Nucleus accumbens (tissue), 56 donors: ENCODE results near the gene HMCN2.
A peak's percentile ranks its signal among the peaks of the same experiment; 100 is the strongest.

Source experiments
- DNase-seq, 56 donors: peaks; one replicate each; lab custom pipeline; 2025; lab: John Stamatoyannopoulos, UW

Gene HMCN2

DNA sequence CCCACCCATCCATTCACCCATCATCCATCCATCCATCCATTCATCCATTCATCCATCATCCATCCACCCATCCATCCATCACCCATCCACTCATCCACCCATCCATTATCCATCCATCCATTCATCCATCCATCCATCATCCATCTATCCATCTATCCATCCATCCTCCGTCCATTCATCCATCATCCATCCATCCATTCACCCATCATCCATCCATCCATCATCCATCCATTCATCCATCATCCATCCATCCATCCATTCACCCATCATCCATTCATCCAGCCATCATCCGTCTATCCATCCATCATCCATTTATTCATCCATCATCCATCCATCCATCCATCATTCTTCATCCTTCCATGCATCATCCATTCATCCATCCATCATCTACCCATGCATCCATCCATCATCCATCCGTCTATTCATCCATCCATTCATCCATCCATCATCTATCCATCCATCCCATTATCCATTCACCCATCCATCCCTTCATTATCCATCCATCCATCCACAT is 189.3 kb downstream of the HMCN2 start:
- DNase-seq, result no peak

DNA sequence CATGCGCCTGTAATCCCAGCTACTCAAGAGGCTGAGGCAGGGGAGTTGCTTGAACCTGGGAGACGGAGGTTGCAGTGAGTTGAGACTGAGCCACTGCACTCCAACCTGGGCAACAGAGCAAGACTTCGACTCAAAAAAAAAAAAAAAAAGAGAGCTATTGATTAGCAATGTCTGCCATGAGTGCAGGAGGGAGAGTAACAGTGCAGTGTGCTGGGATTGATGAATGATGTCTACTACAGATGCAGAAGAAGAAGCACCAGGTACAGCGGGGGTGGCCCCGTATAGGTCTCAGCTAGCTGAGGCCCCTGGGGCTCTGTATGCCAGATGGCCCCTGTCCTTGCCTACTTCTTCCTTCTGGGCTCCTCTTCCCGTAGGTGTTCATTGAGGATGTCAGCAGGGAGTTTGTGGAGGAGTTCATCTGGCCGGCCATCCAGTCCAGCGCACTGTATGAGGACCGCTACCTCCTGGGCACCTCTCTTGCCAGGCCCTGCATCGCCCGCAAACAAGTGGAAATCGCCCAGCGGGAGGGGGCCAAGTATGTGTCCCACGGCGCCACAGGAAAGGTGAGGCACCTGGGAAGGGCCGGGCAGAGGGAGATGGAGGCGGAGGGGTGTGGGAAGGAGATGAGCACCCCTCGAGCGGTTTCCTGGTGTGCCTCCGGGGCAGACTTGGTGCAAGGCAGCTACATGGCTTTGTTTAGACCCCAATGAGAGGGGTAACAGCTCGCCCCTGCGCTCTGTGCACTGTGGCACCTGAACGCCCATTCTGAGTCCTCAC is 192.7 kb downstream of the HMCN2 start:
- no peak for DNase-seq

DNA sequence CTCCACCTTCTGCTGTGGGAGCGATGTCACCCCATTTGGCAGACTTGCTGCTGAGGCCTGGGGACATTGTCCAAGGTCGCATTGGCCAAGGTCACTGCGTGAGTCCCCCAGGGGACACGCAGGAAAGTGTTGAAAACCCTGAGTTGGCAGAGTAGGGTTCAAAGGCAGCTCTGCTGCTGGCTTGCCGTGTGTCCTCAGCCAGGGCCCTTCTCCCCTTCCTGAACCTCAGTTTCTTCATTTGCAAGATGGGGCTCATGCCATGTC is 193.2 kb downstream of the HMCN2 start:
- no peak for DNase-seq

- DNase-seq, result no peak
These were observed 193.6 kb downstream of the HMCN2 start for GRCh38 chr9:130459151-130459550.

- no peak for DNase-seq
These were observed 194.5 kb downstream of the HMCN2 start for GRCh38 chr9:130459941-130460669.

- peak in 37 of 56 donors; percentile 4 to 80 (median 35) for DNase-seq
These were observed 195.7 kb downstream of the HMCN2 start for GRCh38 chr9:130461218-130461630.

- no peak for DNase-seq
These were observed 196.2 kb downstream of the HMCN2 start for GRCh38 chr9:130461731-130462130.

GRCh38 chr9:130462685-130463540 is 197.4 kb downstream of the HMCN2 start:
- DNase-seq, result no peak

DNA sequence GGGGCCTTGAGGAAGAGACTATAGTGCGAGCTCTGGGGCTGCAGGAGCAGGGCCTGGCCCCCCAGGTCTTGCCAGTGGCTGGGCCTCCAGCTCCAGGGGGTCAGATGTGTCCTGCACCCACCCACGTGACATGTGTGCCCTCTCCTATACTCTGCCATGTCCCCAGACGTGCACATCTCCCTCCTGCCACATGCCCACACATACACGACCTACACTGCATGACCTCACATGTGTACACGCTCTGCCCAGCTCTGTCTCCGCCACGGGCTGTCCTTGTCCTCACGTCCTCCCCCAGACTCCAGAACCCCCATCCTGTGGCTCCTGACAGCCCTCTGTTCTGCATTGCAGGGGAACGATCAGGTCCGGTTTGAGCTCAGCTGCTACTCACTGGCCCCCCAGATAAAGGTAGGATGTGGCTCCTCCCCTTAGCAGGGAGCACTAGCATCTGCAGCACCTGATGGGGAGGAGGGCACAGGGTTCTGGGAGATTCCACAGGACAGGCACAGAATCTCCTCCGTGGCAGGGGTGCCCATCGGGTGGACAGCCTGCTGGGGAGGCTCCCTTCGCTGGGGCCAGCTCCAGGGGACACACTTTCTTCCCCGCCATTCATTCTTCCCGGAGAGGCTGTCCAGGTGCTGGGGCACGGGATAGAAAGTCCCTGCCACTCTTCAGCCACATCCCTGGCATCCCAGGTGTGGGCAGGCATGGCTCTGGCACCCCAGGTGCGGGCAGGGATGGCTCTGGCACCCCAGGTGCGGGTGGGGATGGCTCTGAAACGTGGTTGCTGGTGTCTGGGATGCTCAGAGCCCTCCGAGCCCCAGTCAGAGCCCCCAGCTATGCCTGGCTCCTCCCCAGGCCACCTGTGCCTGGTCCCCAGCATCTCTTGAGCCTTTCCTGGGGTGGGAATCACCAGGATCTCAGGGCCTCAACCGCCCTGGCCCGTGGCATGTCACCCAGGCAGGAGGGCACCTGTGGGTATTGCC is 198.5 kb downstream of the HMCN2 start:
- no peak for DNase-seq

- DNase-seq, result no peak
These were observed 200.0 kb downstream of the HMCN2 start for GRCh38 chr9:130465383-130466096.

DNA sequence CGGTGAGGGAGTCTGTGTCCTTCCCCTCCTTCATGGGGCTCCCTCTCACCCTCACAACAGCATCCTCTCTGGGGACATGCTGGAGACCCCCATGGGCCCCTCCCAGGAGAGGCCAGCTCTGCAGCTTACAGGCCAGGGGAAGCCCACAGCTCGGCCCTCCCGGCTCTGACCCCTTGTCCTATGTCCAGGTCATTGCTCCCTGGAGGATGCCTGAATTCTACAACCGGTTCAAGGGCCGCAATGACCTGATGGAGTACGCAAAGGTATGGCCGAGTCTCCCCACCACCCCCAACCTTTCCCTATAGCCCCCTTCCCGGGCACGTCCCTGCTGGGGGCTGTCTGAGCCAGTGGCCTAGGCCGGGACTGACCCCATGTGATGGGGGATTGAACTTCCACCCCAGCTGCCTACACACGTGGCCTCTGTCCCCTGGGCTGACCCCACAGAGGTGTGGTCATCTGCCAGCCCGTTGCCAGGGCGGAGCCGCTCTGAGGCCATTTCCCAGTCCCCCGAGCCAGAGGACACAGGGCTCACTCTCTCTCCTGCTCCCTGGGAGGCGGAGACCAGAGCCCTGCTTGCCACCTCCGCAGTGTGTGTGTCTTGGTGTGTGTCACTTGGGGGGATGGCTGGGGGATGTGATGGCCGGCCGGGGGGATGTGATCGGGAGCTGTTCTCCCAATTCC is 201.1 kb downstream of the HMCN2 start:
- DNase-seq, result no peak

DNA sequence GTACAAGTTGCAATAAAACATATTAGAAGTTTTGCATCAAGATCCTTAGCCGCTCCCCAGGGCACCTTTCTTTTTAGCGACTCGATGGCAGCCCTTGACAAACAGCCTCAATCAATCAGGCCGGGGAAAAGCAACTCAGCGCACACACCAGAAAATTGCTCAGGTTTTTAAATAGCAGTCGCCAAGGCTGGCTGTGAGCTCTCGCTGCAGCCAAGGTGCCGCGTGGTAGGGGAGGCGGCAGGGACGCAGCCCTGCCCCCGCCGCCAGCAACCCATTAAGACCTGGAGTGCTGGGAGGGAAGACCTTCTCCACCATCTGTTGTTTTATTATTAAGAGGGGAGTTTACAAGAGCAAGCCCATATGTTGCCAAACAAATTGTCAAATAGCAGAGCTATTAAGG is 201.8 kb downstream of the HMCN2 start:
- no peak for DNase-seq

GRCh38 chr9:130468566-130468965 is 203.0 kb downstream of the HMCN2 start:
- no peak for DNase-seq

DNA sequence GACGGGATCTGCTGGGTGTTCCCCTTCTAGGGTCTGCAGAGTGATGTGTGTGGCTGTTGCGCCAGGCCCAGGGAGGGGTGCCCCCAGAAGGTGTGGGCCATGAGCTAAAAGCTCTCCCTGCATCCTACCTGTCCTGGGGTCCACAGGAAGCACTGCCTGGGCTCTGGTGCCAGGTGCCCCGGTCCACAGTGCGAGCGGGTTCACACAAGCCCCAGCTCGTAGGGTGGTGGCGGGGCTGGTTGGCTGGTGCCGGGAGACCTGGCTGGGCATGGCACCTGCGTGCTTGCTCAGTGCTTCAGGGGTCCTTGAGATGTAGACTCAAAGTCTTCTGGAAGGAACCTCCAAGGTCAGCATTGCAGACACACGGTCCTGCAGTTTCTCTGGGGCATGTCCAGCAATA is 204.7 kb downstream of the HMCN2 start:
- no peak for DNase-seq

GRCh38 chr9:130470950-130471349 is 205.4 kb downstream of the HMCN2 start:
- no peak for DNase-seq

- no peak for DNase-seq
These were observed 206.0 kb downstream of the HMCN2 start for GRCh38 chr9:130471411-130472183.

DNA sequence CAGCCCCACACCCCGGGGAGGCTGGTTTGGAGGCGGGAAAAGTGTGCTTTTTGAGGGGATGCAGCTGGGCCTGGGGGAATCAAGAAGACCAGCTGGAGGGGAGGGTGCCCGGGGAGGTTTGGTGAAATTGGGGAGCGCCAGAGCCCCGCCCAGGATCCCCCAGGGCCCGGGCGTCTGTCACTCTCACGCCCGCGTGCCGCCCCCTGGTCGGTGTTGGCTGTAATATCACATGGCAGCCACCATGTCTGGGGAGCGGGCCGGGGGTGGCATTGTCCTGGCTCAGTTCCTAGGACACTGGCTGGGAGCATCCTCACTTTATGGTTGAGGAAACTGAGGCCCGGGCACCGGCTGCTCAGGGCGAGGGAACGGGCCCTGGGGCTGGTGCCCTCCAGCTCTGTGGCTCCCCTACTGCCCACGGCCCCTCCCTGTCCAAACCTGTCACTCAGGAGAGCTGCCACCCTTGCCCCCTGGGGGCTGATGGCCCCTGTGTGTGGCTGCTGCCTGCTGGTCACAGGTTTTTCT is 206.7 kb downstream of the HMCN2 start:
- DNase-seq, result no peak

DNA sequence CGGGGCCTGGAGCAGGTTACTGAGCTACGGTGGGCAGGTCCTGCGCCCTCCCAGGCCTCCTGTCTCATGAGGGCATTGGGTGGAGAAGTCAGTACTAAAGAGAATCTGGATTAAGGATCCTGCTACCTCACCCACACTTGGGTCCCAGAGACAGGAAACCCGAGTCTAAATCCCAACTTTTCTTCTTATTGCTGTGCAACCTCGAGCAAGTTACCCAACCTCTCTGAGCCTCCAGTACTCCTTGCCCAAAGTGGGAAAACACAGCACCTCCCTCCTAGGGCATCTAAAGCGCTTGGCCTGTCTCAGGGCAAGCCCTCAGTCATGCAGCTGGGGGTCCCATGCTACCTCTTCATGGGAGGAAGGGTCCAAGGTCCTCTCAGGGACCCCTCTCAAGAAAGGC is 207.4 kb downstream of the HMCN2 start:
- no peak for DNase-seq
